Stomach (tissue), 9 donors: ENCODE data around the gene COMMD7. TPM values are rescaled to one million over a fixed set of nuclear protein-coding genes. Genes with fewer than 3 reads are reported as not detected.
"Not testable (repeated sequence)": the region's sequence is repeated elsewhere in the genome, so short reads cannot be mapped to it uniquely, and the experiment has no call there.

ENCODE experiments used
- DNase-seq, 2 donors: peaks; one replicate each; pipeline versions ENCODE4 v3.0.0 to v3.0.0-alpha.2; 2013 to 2019
- H3K27ac ChIP-seq, 5 donors: fragments of 200-600 bp in 4 of 5; sonication (generic) in 4 of 5; one replicate each; pipeline ENCODE4 v1.5.1; 2013 to 2019; ENCODE audit warnings: mild to moderate bottlenecking in 1 of 5, moderate library complexity in 1 of 5
- H3K27me3 ChIP-seq, 3 donors: fragments of 200-600 bp; sonication (generic); one replicate each; pipeline ENCODE4 v1.5.1; 2017 to 2019; ENCODE audit warnings: mixed run types in 1 of 3
- H3K36me3 ChIP-seq, 4 donors: fragments of 200-600 bp; sonication (generic); 1 replicate in 3 of 4; 2 replicates in 1 of 4; pipeline ENCODE4 v1.5.1; 2016 to 2019
- H3K4me1 ChIP-seq, 4 donors: fragments of 200-600 bp; sonication (generic); one replicate each; pipeline ENCODE4 v1.5.1; 2016 to 2019
- H3K4me3 ChIP-seq, 4 donors: fragments of 200-600 bp; sonication (generic) in 3 of 4; one replicate each; pipeline ENCODE4 v1.5.1; 2016 to 2019; ENCODE audit warnings: mild to moderate bottlenecking in 1 of 4
- H3K9me3 ChIP-seq, 4 donors: fragments of 200-600 bp; sonication (generic); one replicate each; pipeline ENCODE4 v1.5.1; 2016 to 2019
- CTCF ChIP-seq, 7 experiments: fragments of 450-650 bp in 4 of 7; fragments of 200-600 bp in 3 of 7; sonication (generic) in 3 of 7; IDR thresholded peaks; one replicate each; pipeline ENCODE4 v1.5.1; 2016 to 2019; ENCODE audit warnings: antibody characterized with exemption in 7 of 7, control low read depth in 2 of 7, mild to moderate bottlenecking in 1 of 7
- EP300 ChIP-seq: sonication (generic); formaldehyde crosslinking; IDR thresholded peaks from one replicate; pipeline ENCODE4 v1.6.1; 2017; ENCODE audit warnings: antibody characterized with exemption
- POLR2A ChIP-seq, 4 donors: fragments of 450-650 bp; IDR thresholded peaks; one replicate each; pipeline ENCODE4 v1.6.1; 2016; ENCODE audit warnings: antibody characterized with exemption in 4 of 4, control low read depth in 2 of 4, mild to moderate bottlenecking in 1 of 4, moderate library complexity in 1 of 4
- POLR2AphosphoS5 ChIP-seq, 3 donors: sonication (generic); formaldehyde crosslinking; IDR thresholded peaks; one replicate each; pipeline ENCODE4 v1.6.1; 2016; ENCODE audit warnings: antibody characterized with exemption in 3 of 3
- WGBS, 5 donors: extraction: QIAGEN DNeasy Blood & Tissue Kit in 3 of 5; methylation state at CpG; one replicate each; pipeline versions ENCODE4 v1.1.5 to v1.1.7; 2013 to 2018; 5-methylcytosine and 5-hydroxymethylcytosine counted together
- intact Hi-C: fragments of 100-400 bp; cut with DNase I; formaldehyde crosslinking; loops from one replicate; pipeline ENCODE4 v1.15.1; 2023; ENCODE audit warnings: low total_unique reads
- polyA plus RNA-seq, 3 donors: library from polyadenylated mRNA; stranded (reverse); fragments of 200-250 nt; gene quantifications; one replicate each; pipeline ENCODE4 v1.2.3, GENCODE V29; 2013
- total RNA-seq, 5 donors: library from RNA; depleted of rRNA; stranded (reverse); fragments of >200 nt; gene quantifications; one replicate each; pipeline versions ENCODE4 v1.1.0 to v1.2.3, GENCODE V29; 2014 to 2016
- donor health status: healthy with polysubstance abuse.
- donor health status: Bipolar disorder and iron deficiency.
- donor health status: healthy.

Gene COMMD7
- total and polyA plus RNA-seq, 8 donors, result 3.8 to 61.9 (median 24.3) TPM

- 74 to 90% (median 79%) methylated on average over 4 of the region's 4 CpGs for WGBS, 5 donors
- Histone ChIP-seq H3K36me3 (peaks cover 4 to 54% (median 37%) of the 10 kb centered on the region in 4 donors), H3K4me3 (no peak overlapping the region), H3K9me3 (no peaks in the 10 kb centered on the region), H3K27me3 (no peaks in the 10 kb centered on the region), H3K4me1 (peaks cover 6 to 31% (median 15%) of the 10 kb centered on the region in 4 donors), H3K27ac (no peak overlapping the region)
- TF ChIP-seq POLR2AphosphoS5 (IDR thresholded peaks at IDR 0.05) (no peak), CTCF (IDR thresholded peaks at IDR 0.05) (no peak), EP300 (no peak)
- DNase-seq, result no peak
- intact Hi-C loops, result no loop called here
Observed at GRCh38 chr20:32731882-32732266, 11.4 kb downstream of the COMMD7 start.

- H3K27ac ChIP-seq, H3K4me3 ChIP-seq, DNase-seq, H3K27me3 ChIP-seq, H3K9me3 ChIP-seq, intact Hi-C loops: not testable (repeated sequence)
- WGBS, 5 donors, result 82 to 98% (median 97%) methylated on average over 5 of the region's 5 CpGs
- peaks cover 11 to 64% (median 53%) of the 10 kb centered on the region in 4 donors for H3K36me3 ChIP-seq
- H3K4me1 ChIP-seq, result peaks cover 6 to 25% (median 15%) of the 10 kb centered on the region in 4 donors
Observed at GRCh38 chr20:32729334-32729733, 13.9 kb downstream of the COMMD7 start.

- H3K9me3 ChIP-seq, H3K27ac ChIP-seq, intact Hi-C loops, H3K4me3 ChIP-seq, DNase-seq, H3K27me3 ChIP-seq: not testable (repeated sequence)
- 90 to 98% (median 94%) methylated on average over 6 of the region's 6 CpGs for WGBS, 5 donors
- peaks cover 11 to 63% (median 53%) of the 10 kb centered on the region in 4 donors for H3K36me3 ChIP-seq
- peaks cover 6 to 25% (median 15%) of the 10 kb centered on the region in 4 donors for H3K4me1 ChIP-seq
Observed at GRCh38 chr20:32728435-32728834, 14.8 kb downstream of the COMMD7 start.

GRCh38 chr20:32727683-32728082 lies 15.6 kb downstream of the COMMD7 start:
- no peak overlapping the region for H3K4me3 ChIP-seq
- no peaks in the 10 kb centered on the region for H3K27me3 ChIP-seq
- DNase-seq, result no peak
- H3K27ac ChIP-seq, result no peak overlapping the region
- TF ChIP-seq CTCF (IDR thresholded peaks at IDR 0.05), result no peak
- no peak for TF ChIP-seq POLR2A (IDR thresholded peaks at IDR 0.05)
- TF ChIP-seq EP300, result no peak
- TF ChIP-seq POLR2AphosphoS5 (IDR thresholded peaks at IDR 0.05), result no peak
- H3K4me1 ChIP-seq, result peaks cover 6 to 22% (median 14%) of the 10 kb centered on the region in 4 donors
- peaks cover 11 to 57% (median 54%) of the 10 kb centered on the region in 4 donors for H3K36me3 ChIP-seq
- no peaks in the 10 kb centered on the region for H3K9me3 ChIP-seq
- intact Hi-C loops, result no loop called here
- 70 to 74% (median 72%) methylated on average over 7 of the region's 7 CpGs for WGBS, 5 donors

- H3K27me3 ChIP-seq, result no peaks in the 10 kb centered on the region
- H3K4me3 ChIP-seq, result no peak overlapping the region
- WGBS, 5 donors, result 56 to 90% (median 71%) methylated on average over 3 of the region's 3 CpGs
- peaks cover 11 to 82% (median 79%) of the 10 kb centered on the region in 4 donors for H3K36me3 ChIP-seq
- no peaks in the 10 kb centered on the region for H3K9me3 ChIP-seq
- DNase-seq, result no peak
- TF ChIP-seq EP300, result no peak
- TF ChIP-seq CTCF (IDR thresholded peaks at IDR 0.05), result no peak
- TF ChIP-seq POLR2AphosphoS5 (IDR thresholded peaks at IDR 0.05), result no peak
- no peak for TF ChIP-seq POLR2A (IDR thresholded peaks at IDR 0.05)
- no peak overlapping the region for H3K27ac ChIP-seq
- peaks cover 0 to 8% (median 0%) of the 10 kb centered on the region in 4 donors for H3K4me1 ChIP-seq
- intact Hi-C loops, result no loop called here
Observed at GRCh38 chr20:32718749-32719348, 24.4 kb downstream of the COMMD7 start.
